Activated naive CD4-positive, alpha-beta T cell treated with anti-CD3 and anti-CD28 coated beads, Interleukin-2, amount 50 U/mL, for 24 hours (primary cell): ENCODE results near the gene MRNIP.
A peak's percentile ranks its signal among the peaks of the same experiment; 100 is the strongest.
"Not testable (repeated sequence)": the region's sequence is repeated elsewhere in the genome, so short reads cannot be mapped to it uniquely, and the experiment has no call there.

Experiments used
- H3K27ac Mint-ChIP-seq: one replicate; pipeline ENCODE4 v1.8.0; 2021; ENCODE audit warnings: mild to moderate bottlenecking, mixed read lengths
- H3K27me3 Mint-ChIP-seq: one replicate; pipeline ENCODE4 v1.8.0; 2021; ENCODE audit warnings: mixed read lengths
- H3K36me3 Mint-ChIP-seq: one replicate; pipeline ENCODE4 v1.8.0; 2021; ENCODE audit warnings: mixed read lengths
- H3K4me1 Mint-ChIP-seq: one replicate; pipeline ENCODE4 v1.8.0; 2021; ENCODE audit warnings: mixed read lengths
- H3K4me3 Mint-ChIP-seq: one replicate; pipeline ENCODE4 v1.8.0; 2021; ENCODE audit warnings: mild to moderate bottlenecking, mixed read lengths
- H3K9me3 Mint-ChIP-seq: one replicate; pipeline ENCODE4 v1.8.0; 2021; ENCODE audit warnings: mixed read lengths

MRNIP gene

GRCh38 chr5:179839328-179840256 is 19.0 kb downstream of the MRNIP start:
- no peak overlapping the region for H3K4me3 Mint-ChIP-seq
- H3K36me3 Mint-ChIP-seq = peaks cover 11% of the 10 kb centered on the region

GRCh38 chr5:179837076-179838011 is 21.3 kb downstream of the MRNIP start:
- H3K36me3 Mint-ChIP-seq = peaks cover 19% of the 10 kb centered on the region
- H3K9me3 Mint-ChIP-seq = no peaks in the 10 kb centered on the region
- peaks cover 18% of the 10 kb centered on the region for H3K4me1 Mint-ChIP-seq
- no peaks in the 10 kb centered on the region for H3K27me3 Mint-ChIP-seq
- peak overlapping the region; percentile 90 for H3K27ac Mint-ChIP-seq
- peak overlapping the region; percentile 8 for H3K4me3 Mint-ChIP-seq

More at GRCh38 chr5:179839328-179840256, 19.0 kb downstream of the MRNIP start:
- no peaks in the 10 kb centered on the region for H3K9me3 Mint-ChIP-seq
- H3K27me3 Mint-ChIP-seq = no peaks in the 10 kb centered on the region
- no peak overlapping the region for H3K27ac Mint-ChIP-seq
- peaks cover 18% of the 10 kb centered on the region for H3K4me1 Mint-ChIP-seq

GRCh38 chr5:179836225-179837019 is 22.2 kb downstream of the MRNIP start:
- Mint-ChIP-seq H3K4me3 (peak overlapping the region; percentile 8), H3K27me3 (no peaks in the 10 kb centered on the region), H3K9me3 (no peaks in the 10 kb centered on the region), H3K27ac (peak overlapping the region; percentile 90), H3K4me1 (peaks cover 18% of the 10 kb centered on the region), H3K36me3 (peaks cover 19% of the 10 kb centered on the region)

GRCh38 chr5:179834871-179835270 is 23.7 kb downstream of the MRNIP start:
- not testable (repeated sequence) for H3K4me3 Mint-ChIP-seq, H3K27ac Mint-ChIP-seq, H3K27me3 Mint-ChIP-seq, H3K9me3 Mint-ChIP-seq
- peaks cover 23% of the 10 kb centered on the region for H3K36me3 Mint-ChIP-seq
- H3K4me1 Mint-ChIP-seq = peaks cover 21% of the 10 kb centered on the region

GRCh38 chr5:179834120-179834519 is 24.5 kb downstream of the MRNIP start:
- no peaks in the 10 kb centered on the region for H3K9me3 Mint-ChIP-seq
- peaks cover 25% of the 10 kb centered on the region for H3K36me3 Mint-ChIP-seq
- no peak overlapping the region for H3K4me3 Mint-ChIP-seq
- H3K27ac Mint-ChIP-seq = no peak overlapping the region
- no peaks in the 10 kb centered on the region for H3K27me3 Mint-ChIP-seq
- H3K4me1 Mint-ChIP-seq = peaks cover 21% of the 10 kb centered on the region

GRCh38 chr5:179833709-179834070 is 24.9 kb downstream of the MRNIP start:
- Mint-ChIP-seq H3K27ac (no peak overlapping the region), H3K9me3 (no peaks in the 10 kb centered on the region), H3K27me3 (no peaks in the 10 kb centered on the region), H3K4me1 (peaks cover 23% of the 10 kb centered on the region), H3K4me3 (no peak overlapping the region), H3K36me3 (peaks cover 27% of the 10 kb centered on the region)

- H3K9me3 Mint-ChIP-seq = no peaks in the 10 kb centered on the region
- peak overlapping the region; percentile 77 for H3K27ac Mint-ChIP-seq
- H3K4me3 Mint-ChIP-seq = no peak overlapping the region
- H3K36me3 Mint-ChIP-seq = peaks cover 28% of the 10 kb centered on the region
- H3K27me3 Mint-ChIP-seq = no peaks in the 10 kb centered on the region
- peaks cover 25% of the 10 kb centered on the region for H3K4me1 Mint-ChIP-seq
These were observed 25.4 kb downstream of the MRNIP start for GRCh38 chr5:179833056-179833708.

GRCh38 chr5:179832039-179832745 is 26.4 kb downstream of the MRNIP start:
- Mint-ChIP-seq H3K4me3 (no peak overlapping the region), H3K27me3 (no peaks in the 10 kb centered on the region), H3K27ac (peak overlapping the region; percentile 72), H3K9me3 (no peaks in the 10 kb centered on the region), H3K4me1 (peaks cover 34% of the 10 kb centered on the region), H3K36me3 (peaks cover 32% of the 10 kb centered on the region)

- no peak overlapping the region for H3K27ac Mint-ChIP-seq
These were observed 27.7 kb downstream of the MRNIP start for GRCh38 chr5:179830818-179831468.

GRCh38 chr5:179829732-179830435 is 28.7 kb downstream of the MRNIP start:
- H3K27ac Mint-ChIP-seq = peak overlapping the region; percentile 73
- no peaks in the 10 kb centered on the region for H3K9me3 Mint-ChIP-seq
- no peak overlapping the region for H3K4me3 Mint-ChIP-seq
- peaks cover 28% of the 10 kb centered on the region for H3K4me1 Mint-ChIP-seq
- H3K36me3 Mint-ChIP-seq = peaks cover 22% of the 10 kb centered on the region
- H3K27me3 Mint-ChIP-seq = no peaks in the 10 kb centered on the region

More at GRCh38 chr5:179830818-179831468, 27.7 kb downstream of the MRNIP start:
- Mint-ChIP-seq H3K4me1 (peaks cover 27% of the 10 kb centered on the region), H3K4me3 (no peak overlapping the region), H3K36me3 (peaks cover 26% of the 10 kb centered on the region), H3K27me3 (no peaks in the 10 kb centered on the region), H3K9me3 (no peaks in the 10 kb centered on the region)

- peaks cover 25% of the 10 kb centered on the region for H3K36me3 Mint-ChIP-seq
- no peaks in the 10 kb centered on the region for H3K27me3 Mint-ChIP-seq
- H3K27ac Mint-ChIP-seq = peak overlapping the region; percentile 93
- H3K4me3 Mint-ChIP-seq = no peak overlapping the region
- no peaks in the 10 kb centered on the region for H3K9me3 Mint-ChIP-seq
- H3K4me1 Mint-ChIP-seq = peaks cover 33% of the 10 kb centered on the region
These were observed 29.7 kb downstream of the MRNIP start for GRCh38 chr5:179828756-179829421.

GRCh38 chr5:179827680-179828079 is 30.9 kb downstream of the MRNIP start:
- Mint-ChIP-seq H3K4me1 (peaks cover 40% of the 10 kb centered on the region), H3K27ac (peak overlapping the region; percentile 84), H3K9me3 (no peaks in the 10 kb centered on the region), H3K36me3 (peaks cover 19% of the 10 kb centered on the region), H3K4me3 (peak overlapping the region; percentile 15), H3K27me3 (no peaks in the 10 kb centered on the region)

GRCh38 chr5:179825655-179826182 is 32.9 kb downstream of the MRNIP start:
- peak overlapping the region; percentile 23 for H3K27ac Mint-ChIP-seq
- no peaks in the 10 kb centered on the region for H3K27me3 Mint-ChIP-seq
- no peak overlapping the region for H3K4me3 Mint-ChIP-seq
- H3K9me3 Mint-ChIP-seq = no peaks in the 10 kb centered on the region
- peaks cover 15% of the 10 kb centered on the region for H3K36me3 Mint-ChIP-seq
- H3K4me1 Mint-ChIP-seq = peaks cover 49% of the 10 kb centered on the region
